GM18519 (cell line): ENCODE results near the gene EPOP.
A peak's percentile ranks its signal among the peaks of the same experiment; 100 is the strongest.

ENCODE experiments used
- ATAC-seq: cut with Tn5 transposase; IDR thresholded peaks from one replicate; pipeline ENCODE4 v1.9.1; 2021; ENCODE audit warnings: mild to moderate bottlenecking, moderate library complexity; ENCODE audit not compliant: unreplicated experiment, low FRiP score

Gene EPOP

DNA sequence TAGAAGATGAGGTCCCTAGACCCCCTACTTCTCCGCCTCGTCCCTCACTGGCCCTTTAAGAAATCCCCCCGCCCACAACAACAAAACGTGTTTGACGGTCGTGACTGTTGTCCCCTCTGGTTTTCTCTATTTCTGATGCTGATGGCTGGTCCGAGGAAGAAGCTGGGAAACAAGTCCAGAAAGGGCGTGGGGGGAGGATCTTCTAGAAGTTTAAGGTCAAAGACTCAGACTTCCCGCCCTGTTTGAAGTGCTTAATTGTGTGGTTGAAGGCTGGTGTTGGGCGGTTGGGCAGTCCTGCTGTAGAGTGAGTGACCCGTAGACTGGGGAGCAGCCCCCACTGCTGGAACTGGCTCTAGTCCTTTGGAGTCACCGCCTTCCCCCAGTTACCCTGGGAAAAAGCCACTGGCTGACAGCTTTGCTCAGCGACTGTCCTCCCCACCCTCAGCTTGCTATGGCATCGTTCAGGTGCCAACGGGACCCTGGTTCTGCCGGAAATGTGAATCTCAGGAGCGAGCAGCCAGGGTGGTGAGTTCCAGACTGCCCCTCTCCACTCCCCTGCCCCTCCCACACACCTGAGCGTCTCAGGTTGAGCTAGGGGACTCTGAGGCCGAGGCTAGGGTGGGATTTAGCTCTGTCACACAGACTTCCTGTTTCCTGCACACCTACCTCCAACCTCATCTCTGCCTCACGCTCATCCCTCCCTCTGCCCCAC lies 31.9 kb upstream of the EPOP start:
- no peak for ATAC-seq

GRCh38 chr17:38705803-38706504 lies 31.2 kb upstream of the EPOP start:
- ATAC-seq = no peak

DNA sequence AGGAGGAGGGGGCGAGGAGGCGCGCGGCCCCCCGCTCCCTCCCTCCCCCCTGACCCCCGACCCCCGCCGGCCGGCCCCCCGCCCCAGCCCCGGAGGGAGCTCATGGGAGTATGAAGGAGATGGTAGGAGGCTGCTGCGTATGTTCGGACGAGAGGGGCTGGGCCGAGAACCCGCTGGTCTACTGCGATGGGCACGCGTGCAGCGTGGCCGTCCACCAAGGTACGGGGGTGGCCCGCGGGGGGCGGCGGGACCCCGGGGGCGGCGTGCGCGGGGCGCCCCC lies 30.7 kb upstream of the EPOP start:
- no peak for ATAC-seq

DNA sequence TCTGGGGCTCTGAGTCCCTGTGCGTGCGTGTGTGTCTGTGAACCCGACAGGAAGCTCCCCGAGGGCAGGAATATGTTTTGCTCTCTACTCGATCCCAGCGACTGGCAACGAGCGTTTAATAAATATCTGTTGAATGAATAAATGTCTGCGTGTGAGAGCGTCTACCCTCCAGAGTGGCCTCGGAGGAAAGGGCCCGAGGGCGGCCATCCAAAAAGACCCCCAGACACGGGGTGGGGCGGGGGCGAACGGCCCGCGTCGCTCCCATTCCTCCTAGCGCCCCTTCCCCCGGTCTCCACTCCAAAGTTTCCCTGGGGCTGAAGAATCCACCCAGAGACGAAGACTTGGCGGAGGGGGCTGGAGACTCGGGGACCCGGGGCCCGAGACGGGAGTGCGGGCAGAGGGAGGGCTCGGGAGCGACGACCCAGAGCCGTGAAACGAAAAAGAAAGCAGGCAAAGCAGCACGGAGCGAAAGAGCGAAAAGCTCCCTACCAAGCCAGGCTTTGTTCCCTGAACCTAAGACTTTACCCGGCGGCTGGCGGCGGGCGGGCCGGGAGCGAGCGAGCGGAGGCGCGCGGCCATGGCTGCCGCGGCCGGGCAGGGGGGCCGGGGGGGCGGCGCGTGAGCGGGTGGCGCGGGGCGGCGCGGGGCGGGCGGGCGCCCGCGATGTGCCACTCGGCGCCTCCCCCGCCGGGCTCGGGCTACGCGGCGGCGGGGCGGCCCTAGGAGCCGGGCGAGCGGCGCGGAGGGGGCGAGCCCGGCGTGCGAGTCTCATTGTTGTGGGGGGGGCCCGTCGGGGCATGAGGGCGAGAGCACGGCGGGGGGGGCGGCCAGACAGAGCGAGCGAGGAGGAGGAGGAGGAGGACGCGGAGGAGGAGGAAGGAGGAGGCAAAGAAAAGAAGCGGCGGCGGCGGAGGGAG lies 30.1 kb upstream of the EPOP start, which contains the start of gene MLLT6:
Gene MLLT6 (plus strand): TSS at position 668 of the 917 bp plus-strand sequence. CDS start 360 bp downstream, outside the sequence.
- no peak for ATAC-seq

DNA sequence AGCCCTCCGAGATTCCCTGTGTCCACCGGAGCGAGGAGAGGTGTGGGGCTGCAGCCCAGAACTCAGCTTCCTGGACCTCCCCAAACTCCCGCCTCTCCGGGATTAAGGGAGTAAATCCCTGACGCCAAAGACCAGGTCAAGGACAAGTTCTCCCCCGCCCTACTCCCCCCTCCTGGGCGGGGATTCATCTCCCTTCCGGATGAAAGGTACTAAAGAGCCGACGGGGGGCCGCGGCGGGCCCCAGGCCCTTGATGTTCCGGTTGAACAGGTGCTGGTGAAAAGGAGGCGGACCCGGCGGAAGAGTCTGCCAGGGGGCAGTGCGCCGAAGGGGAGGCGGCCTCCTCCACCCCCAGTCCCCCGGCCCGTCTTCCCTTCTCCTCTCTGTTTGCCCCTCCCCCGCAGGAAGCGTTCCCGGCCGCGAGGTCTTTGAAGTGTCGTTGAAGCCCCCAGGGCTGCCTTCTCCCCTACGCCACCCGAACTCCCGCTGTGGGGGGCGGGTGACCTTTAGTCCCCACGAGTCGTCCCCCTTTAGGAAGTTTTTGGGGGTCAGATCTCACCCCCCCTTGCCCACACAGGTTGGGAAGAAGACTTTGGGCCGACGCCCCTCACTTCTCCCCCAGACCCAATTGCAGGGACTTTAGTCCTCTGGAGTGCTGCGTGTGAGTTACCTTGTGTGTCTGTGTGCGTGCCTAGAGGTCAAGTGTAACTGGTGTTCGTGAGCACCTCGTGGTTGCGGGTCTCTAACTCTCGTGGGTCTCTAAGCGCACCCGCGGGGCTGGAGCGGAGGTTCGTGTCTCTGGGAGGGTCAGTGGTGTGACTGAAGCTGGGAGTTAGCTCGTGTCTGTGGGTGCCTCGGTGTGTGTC lies 29.2 kb upstream of the EPOP start:
- no peak for ATAC-seq

DNA sequence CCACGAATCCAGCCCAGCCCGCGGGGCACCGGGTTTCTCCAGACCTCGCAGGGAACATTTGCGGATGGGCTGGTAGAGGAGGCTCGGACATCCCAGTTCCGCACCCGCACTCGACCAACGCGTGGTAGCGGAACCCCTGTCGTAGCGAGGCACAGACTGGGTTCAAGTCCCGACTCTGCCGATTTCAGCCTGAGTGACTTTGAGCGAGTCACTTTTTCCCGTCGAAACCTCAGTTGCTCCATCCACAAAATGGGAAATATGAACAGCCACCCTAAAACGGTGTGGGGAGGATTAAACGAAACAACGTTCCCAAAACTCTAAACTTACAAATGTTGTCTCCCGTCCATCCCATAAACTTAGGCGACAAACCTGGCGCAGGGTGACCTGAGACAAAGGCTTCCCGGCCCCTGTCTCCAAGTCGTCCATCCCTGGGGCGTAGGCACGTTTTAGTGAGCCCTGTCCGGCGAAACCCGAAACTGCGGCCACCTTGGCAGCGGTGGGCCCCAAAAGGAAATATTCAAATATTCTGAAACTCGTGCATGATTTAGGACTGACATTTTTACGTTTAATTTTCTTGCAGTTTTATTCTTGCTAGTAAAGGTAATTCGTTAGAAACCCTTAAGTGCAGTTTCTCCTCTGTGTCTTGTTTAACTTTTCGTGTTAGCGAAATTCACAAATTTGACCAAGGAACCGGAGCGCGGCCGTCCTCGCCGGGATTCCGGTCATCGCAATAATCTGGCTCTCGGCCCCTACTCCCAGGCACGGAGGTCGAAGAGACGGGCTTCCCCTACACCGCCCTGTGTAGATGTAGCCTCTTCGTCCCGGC lies 28.4 kb upstream of the EPOP start:
- no peak for ATAC-seq

GRCh38 chr17:38702166-38702915 lies 27.6 kb upstream of the EPOP start:
- ATAC-seq = peak; percentile 32

DNA sequence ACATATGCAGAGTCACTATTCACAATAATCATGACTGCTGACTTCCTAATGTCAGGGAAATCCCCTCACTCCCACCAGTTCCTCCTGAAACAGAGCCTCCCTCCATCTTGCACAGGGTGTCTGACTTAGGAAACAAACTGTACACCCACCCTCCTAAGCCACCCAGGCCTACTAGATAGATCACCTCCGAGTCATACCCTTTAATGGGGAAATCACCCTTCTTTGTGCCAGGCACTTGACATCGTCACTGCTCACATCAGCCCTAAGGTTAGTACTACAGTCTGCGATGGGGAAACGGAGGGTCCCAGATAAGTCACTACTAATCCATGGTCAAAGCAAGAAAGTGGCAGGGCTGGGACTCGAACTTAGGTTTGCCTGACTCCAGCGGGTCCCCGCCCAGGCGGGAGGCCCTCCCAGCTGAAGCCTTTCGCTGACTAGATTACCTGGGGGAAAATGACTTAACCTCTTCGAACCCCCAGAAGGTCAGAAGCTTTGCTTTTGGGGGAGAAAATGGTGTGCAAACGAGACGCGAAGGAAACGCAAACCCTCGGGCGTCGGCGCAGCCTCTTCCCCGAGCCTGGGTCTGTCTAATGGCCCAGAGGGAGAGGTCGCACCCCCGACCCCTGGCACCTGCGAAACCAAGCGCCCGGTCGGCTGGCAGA lies 26.9 kb upstream of the EPOP start:
- peak; percentile 22 for ATAC-seq

DNA sequence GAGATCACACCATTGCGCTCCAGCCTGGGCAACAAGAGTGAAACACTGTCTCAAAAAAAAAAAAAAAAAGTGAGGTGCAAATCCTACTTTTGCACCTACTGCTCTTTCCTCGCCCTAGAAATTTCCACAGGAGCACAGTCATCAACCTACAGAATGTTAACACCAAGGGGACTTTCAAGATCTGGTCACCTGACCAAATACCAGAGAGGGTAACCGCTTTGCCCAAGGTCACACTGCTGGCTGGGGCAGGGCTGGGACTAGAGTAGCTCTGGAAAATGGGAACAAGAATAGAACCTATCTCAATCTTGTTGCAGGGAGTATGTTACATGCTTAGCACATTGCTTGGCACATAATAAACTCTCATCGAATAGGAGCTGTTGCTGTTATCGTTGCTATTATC lies 24.0 kb upstream of the EPOP start:
- no peak for ATAC-seq

DNA sequence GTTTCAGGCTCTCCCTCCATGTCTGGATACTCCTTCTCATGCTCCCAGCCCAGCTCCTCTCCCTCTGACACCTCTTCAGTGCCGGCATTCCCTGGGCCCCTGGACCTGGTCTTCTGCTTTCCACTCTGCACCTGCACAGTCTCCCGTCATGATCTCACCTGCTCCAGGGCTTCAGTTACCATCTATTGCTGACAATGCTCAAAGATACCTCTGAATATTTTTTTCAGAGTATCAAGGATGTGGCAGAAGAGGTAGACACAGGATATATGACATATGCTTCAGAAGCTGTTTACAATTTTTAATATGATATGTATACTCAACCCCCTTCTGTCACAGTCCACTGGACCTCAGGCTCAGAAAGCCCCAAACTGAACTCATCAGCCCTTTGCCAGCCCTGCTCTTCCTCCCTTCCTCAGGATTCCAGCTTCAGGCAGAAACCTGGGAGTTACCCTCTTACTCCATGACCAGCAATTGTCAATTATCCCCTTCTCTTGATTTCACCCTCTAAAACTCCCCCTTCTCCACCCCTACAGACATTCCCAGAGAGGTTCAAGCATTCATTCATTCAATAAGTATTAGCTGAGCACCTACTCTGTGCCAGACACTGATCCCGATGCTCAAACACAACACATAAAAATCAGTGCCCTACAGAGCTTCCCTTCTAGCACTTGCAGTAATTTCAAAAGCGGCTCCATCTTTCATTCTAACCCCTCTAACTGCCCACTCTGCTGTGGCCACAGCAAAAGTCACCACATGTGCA lies 22.5 kb upstream of the EPOP start:
- ATAC-seq = no peak

- no peak for ATAC-seq
These were observed 19.1 kb upstream of the EPOP start for GRCh38 chr17:38693700-38694329.

DNA sequence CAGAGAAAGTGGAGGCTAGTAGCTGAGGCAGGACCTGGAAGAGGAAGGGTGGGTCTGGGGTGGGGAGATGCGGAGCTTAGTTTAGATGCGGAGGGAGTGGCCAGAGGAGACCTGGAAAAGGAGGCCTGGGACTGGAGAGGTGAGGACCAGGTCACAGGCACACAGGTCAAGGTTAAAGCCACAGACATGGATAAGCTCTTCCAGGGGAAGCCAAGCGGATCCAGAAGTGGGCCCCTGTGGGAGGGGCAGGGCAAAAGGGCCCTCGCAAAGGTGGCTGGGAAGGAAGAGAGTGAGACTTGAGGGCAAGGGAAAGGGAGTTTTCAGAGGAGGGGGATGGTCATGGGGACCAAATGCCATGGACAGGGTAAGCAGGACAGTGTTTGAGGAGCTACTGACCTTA lies 16.4 kb upstream of the EPOP start:
- no peak for ATAC-seq

GRCh38 chr17:38690386-38690785 lies 15.6 kb upstream of the EPOP start:
- no peak for ATAC-seq

DNA sequence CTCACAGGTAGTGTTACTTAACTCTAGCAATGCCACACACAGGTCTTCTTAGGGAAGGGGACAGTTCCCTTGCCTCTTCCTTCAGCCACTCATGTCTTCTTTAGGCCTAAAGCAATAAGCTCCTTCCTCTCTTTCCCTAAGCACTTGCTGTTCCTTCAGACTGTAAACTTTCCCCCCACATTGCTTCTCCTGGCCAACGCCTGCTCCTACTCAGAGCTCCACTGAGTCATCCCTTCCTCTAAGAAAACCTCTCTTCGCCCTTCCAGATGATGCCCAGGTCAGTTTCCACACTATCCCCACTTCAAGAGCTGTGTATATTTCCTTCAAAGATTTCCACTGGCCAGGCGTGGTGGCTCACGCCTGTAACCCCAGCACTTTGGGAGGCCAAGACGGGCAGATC lies 12.5 kb upstream of the EPOP start:
- no peak for ATAC-seq

DNA sequence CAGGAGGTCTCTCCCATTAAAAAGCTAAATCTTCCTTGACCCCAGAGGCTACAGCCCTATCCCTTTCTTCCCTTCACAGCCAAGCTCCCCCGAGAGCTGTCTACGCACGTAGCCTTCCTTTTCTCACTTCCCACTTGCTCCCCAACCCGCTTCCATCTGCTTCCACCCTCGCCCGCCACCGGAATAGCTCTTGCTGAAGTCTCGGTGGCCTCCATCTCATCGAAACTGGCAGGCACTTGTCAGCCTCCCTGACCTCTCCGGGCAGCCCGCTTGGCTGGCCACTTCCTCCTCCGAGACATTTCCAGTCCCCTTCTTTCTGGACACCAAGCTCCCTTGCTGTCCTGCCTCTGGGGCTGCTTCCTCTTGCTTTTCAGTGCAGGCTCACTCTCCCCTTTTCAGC lies 10.7 kb upstream of the EPOP start:
- no peak for ATAC-seq

DNA sequence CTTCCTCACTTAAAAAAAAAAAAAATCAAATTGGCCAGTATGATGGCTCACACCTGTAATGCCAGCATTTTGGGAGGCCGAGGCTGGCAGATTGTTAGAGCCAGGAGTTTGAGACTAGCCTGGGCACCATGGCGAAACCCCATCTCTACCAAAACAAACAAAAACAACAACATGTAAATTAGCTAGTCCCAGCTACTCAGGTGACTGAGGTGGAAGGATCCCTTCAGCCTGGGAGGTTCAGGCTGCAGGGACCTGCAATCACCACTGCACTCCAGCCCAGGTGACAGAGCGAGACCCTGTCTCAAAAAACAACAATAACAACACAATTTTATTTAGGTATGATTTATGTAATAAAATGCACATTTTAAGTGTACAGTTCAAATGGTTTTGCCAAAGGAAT lies 6.3 kb upstream of the EPOP start:
- no peak for ATAC-seq

GRCh38 chr17:38677819-38678218 lies 3.1 kb upstream of the EPOP start:
- no peak for ATAC-seq
